GM21423 (cell line): Measurements from ENCODE around the gene SLC25A41.
"Not testable (repeated sequence)": the region's sequence is repeated elsewhere in the genome, so short reads cannot be mapped to it uniquely, and the experiment has no call there.

Experiments
- ATAC-seq: cut with Tn5 transposase; IDR thresholded peaks from one replicate; pipeline ENCODE4 v1.9.1; 2021; ENCODE audit warnings: mild to moderate bottlenecking, moderate library complexity; ENCODE audit not compliant: unreplicated experiment

The SLC25A41 gene

DNA sequence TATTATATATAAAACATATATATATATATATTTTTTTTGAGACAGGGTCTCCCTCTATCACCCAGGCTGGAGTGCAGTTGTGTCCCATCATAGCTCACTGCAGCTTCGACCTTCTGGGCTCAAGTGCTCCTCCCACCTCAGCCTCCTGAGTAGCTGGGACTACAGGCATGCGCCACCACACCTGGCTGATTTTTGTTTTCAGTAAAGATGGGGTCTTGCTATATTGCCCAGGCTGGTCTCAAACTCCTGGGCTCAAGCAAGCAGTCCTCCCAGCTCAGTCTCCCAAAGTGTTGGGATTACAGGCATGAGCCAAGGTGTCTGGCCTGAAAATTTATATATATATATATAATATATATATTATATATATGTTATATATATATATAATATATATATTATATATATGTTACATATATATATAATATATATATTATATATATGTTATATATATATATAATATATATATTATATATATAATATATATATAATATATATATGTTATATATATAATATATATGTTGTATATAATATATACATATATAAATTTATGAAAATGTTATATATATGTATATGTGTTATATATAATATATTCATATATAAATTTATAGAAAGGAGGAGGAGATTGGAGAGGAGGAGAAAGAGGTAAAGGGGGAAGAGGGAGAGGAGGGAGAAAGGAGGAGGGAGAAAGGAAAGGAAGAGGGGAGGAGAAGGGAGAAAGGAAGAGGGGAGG is 4.7 kb downstream of the SLC25A41 start:
- ATAC-seq = not testable (repeated sequence)

- no peak for ATAC-seq
Measured at GRCh38 chr19:6427131-6427530, 6.4 kb downstream of the SLC25A41 start.

GRCh38 chr19:6425732-6426620 is 7.6 kb downstream of the SLC25A41 start:
- ATAC-seq = no peak

GRCh38 chr19:6424939-6425731 is 8.4 kb downstream of the SLC25A41 start:
- ATAC-seq = peak; percentile 85

DNA sequence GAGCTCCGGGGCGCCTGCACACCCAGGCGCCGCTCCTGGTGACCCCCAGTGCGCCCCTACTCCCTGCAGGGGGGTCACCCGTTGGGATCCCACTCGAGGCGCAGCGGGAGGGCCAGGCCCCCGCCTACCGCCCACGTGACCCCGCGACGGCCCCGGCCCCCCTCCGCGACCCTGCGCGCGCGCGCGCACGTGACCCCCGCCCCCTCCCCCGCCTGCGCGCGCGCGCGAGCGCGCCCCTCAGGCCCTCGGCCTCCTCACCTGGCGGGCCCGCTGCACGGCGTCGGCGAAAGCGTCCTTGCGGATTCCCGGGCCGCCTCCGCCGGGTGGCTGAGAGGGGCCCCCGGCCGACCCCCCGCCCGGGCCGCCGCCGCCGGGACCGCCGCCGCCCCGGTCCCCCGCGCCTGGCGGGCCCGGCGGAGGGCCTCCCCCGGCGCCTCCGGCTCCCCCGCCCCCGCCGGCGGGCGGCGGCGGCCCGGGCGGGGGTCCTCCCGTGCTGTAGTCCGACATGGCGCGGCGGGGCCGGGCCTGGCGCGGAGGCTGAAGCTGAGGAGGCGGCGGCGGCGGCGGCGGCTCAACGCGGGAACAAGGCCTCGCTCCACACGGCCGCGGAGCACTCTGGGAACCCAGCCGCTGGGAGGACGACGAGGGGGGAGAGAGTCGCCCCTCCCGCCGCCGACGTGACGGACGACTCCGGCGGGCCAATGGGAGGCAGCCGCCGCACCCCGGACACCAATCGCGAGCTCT is 9.2 kb downstream of the SLC25A41 start, which contains the start of gene KHSRP:
Gene KHSRP (minus strand): TSS at position 617 of the 744 bp plus-strand sequence. CDS start 110 bp downstream, at position 507.
- no peak for ATAC-seq

DNA sequence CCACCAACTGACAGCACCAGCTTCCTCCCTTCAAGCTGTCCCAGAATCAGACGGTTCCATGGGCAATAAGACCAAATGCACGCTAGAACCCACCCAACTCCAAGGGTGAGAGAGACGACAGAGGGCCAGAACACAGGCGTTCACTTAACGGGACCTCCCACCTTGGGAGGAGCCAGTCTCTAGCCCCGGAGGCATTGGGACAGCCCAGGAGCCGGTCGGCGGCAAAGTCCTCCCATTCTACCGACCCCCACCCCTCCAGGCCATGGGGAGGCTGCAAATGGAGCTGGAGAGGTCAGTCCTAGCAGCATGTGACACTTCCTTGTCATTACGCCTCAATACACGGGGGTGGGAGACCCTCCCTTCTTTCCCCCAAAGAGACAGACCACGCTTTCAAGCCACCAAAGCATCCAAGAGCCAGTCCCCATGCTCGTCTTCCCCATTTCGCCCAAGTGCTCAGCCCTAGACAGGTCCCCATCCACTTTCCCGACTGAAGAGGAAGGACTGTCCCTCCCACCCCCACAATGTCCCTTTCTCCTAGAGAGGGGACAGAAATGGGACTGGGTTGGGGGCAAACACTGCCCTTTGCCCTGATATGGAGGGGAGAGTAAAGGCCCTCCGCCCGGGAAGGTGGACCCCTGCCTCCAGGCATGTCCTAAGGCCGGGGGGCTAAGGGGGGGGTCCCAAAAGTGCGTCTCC is 9.9 kb downstream of the SLC25A41 start:
- no peak for ATAC-seq

- no peak for ATAC-seq
Measured at GRCh38 chr19:6421075-6422014, 12.2 kb downstream of the SLC25A41 start.

GRCh38 chr19:6418562-6418932 is 15.0 kb downstream of the SLC25A41 start:
- no peak for ATAC-seq

GRCh38 chr19:6417713-6418561 is 15.6 kb downstream of the SLC25A41 start:
- no peak for ATAC-seq

- no peak for ATAC-seq
Measured at GRCh38 chr19:6416658-6417405, 16.7 kb downstream of the SLC25A41 start.

DNA sequence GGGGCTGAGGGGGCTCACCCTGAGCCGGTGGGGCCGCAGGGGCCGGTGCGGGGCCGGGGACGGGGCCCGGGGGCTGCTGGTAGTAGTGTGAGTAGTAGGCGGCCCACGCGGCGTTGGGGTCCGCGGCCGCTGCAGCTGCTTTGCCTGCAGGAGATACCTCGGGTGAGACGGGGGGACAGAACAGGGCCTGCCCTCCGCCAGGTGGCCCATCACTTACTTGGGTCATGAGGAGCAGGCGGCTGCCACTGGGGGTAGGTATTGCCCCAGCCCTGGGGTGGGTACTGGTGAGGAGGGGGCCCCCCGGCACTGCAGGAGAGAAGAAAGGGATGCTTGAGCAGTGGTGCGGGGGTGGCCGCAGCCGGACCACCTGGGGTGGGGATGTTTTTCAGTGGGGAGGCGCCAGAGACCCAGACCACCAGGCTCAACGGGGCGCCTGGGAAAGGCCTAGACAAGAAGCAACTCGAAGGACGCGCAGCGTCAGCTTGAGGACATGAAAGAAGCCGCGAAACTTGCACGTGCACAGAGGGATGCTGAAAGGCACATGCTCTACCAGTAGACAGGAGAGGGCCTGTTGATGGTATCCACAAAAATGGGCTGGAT is 17.9 kb downstream of the SLC25A41 start:
- no peak for ATAC-seq

DNA sequence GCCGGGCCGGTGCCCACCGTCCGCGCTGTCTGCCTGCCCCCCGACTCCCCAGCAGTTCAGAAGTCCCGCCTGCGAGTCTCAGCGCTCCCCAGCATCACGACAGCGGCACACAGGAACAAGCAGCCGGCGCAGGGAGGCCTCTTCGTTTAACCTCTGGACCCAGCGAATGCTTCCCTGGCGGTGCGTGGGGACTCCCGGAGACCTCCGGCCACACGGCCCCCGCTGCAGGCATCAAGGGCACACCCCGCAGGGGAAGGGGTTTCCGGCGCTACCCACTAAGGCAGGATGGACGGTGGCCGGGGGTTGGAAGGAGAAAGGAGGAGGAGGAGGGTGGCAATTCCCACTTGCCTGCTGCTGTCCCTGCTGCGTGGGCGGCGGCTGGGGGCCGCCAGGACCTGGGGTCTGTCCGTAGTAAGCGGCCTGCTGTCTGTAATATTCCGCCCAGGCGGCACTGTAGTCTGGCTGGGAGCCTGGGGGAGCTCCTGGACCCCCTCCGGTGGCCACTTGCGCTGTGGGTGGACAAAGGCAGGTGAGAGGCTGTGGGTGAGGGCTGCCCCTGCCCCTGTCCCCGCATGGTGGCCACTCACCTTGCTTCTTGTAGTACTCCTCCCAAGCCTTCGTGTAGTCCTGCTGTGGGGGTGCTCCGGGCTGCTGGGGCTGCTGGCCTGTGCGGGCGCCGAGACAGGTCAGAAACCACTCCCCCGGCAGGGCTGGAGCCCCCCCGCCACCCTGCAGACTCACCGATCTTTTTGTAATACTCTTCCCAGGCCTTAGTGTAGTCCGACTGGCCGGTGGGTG is 18.6 kb downstream of the SLC25A41 start:
- no peak for ATAC-seq

DNA sequence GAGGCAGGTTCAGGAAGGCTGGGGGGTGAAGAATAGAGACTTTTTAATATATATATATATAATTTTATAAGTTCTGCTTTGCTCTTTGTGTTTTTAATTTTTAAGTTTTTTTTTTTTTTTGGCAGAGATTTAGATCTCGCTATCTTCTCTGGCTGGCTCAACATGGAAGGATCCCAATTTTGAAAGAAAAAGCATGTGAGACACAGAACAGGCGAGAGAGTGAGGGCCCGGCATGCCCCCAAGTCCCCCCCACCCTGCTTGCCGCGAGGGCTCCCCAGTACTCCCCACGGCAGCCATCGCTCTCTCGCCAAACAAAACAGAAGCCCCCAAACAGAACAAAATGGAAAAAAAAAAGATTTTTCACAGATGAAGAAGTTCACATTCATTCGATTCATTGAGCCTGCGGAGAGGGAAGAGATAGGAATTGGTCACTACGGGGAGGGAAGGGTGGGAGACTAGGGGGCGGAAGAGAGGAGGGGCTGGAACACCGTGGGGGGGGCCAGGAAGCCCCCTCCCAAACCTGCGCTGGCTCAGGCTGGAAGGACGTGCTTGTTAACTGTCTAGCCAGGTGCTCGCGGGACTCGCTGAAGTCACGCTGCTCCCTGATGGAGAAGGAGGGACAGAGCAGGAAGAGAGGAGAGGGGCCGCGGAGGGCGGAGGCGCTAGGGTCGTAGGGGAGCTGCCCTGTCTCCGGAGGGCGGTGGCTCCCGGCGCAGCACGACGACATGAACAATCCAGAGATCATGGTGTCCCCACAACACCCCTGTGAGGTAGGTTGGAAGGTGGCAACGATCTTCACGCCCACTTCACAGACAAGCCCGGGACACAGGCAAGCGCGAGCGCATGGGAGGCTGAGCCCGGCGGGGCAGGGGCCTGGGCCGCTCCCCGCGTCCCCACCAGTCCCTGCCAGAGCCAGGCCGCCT is 19.6 kb downstream of the SLC25A41 start:
- no peak for ATAC-seq

DNA sequence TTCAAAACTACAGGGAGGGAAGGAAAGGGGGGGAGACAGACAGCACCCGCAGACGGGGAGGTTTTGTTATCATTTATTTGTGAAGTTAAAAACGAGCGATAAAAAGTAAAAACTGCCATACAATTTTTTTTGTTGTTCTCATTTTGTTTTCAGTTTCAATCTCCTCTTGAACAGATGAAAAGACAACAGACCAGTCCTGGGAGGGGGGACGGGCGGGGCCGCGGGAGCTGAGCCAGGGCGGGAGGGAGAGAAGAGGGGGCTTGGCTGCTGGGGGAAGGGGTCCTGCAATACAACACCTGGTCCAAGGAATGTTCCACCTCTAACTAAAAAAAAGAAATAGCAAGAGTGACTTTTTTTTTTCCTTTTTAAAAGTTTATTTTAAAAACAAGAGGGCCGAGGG is 20.3 kb downstream of the SLC25A41 start:
- no peak for ATAC-seq
